ENCODE results near the gene PRKCB. TPM values are rescaled to one million over a fixed set of nuclear protein-coding genes. Genes with fewer than 3 reads are reported as not detected.

Gene PRKCB
- total RNA-seq, 1 donor from 2014 or later, result not detected

DNA sequence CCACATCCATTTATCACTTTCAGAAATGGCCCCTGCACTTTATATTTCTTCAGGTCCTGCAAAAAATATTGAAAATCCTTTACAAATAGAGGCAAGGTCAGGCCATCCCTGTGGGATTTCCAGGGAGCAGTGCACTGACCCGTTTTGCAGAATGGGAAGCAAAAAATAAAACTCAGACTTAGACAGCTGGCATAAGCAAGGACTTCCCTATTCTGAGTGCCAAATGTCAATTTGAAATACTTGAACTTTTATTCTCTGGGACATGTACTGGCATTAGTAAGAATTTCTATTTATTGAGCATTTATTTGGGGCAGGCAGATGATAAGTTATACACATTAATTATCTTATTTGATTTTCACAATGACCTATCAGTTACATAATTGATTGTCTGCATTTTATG is 32.4 kb downstream of the PRKCB start:
- Mint-ChIP-seq H3K27me3 (ENCODE audit: unreplicated experiment) (peaks cover 2% of the 10 kb centered on the region), H3K4me3 (ENCODE audit: unreplicated experiment) (no peak overlapping the region), H3K4me1 (ENCODE audit: unreplicated experiment) (no peaks in the 10 kb centered on the region), H3K9me3 (ENCODE audit: unreplicated experiment) (no peaks in the 10 kb centered on the region), H3K36me3 (ENCODE audit: unreplicated experiment) (no peaks in the 10 kb centered on the region), H3K27ac (ENCODE audit: unreplicated experiment) (no peak overlapping the region)
- no peak for DNase-seq (ENCODE audit: extremely low spot score, unreplicated experiment)
- TF ChIP-seq, protein P1, sequence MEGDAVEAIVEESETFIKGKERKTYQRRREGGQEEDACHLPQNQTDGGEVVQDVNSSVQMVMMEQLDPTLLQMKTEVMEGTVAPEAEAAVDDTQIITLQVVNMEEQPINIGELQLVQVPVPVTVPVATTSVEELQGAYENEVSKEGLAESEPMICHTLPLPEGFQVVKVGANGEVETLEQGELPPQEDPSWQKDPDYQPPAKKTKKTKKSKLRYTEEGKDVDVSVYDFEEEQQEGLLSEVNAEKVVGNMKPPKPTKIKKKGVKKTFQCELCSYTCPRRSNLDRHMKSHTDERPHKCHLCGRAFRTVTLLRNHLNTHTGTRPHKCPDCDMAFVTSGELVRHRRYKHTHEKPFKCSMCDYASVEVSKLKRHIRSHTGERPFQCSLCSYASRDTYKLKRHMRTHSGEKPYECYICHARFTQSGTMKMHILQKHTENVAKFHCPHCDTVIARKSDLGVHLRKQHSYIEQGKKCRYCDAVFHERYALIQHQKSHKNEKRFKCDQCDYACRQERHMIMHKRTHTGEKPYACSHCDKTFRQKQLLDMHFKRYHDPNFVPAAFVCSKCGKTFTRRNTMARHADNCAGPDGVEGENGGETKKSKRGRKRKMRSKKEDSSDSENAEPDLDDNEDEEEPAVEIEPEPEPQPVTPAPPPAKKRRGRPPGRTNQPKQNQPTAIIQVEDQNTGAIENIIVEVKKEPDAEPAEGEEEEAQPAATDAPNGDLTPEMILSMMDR (IDR thresholded peaks at IDR 0.05), result no peak

DNA sequence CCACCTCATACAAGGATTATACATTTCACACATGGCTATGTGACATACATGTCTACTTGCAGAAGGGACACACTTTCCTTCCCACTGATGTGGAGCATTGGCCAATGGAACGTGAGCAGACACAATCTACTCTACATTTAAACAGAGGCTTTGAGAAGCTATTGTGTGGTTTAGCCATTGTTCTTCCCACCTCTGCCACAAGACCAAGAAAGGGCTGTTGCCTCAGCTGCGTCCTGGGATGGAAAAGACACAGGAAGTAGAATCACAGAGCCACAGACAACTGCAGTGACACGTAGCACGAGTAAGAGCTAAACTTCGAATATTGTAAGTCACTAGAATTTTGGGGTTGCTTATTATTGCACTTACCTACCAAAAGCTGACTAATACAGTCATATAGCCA is 33.3 kb downstream of the PRKCB start:
- Mint-ChIP-seq H3K4me3 (ENCODE audit: unreplicated experiment) (no peak overlapping the region), H3K4me1 (ENCODE audit: unreplicated experiment) (no peaks in the 10 kb centered on the region), H3K27me3 (ENCODE audit: unreplicated experiment) (peaks cover 2% of the 10 kb centered on the region), H3K27ac (ENCODE audit: unreplicated experiment) (no peak overlapping the region), H3K9me3 (ENCODE audit: unreplicated experiment) (no peaks in the 10 kb centered on the region), H3K36me3 (ENCODE audit: unreplicated experiment) (no peaks in the 10 kb centered on the region)
- TF ChIP-seq, protein P1 (IDR thresholded peaks at IDR 0.05), result no peak
- no peak for DNase-seq (ENCODE audit: extremely low spot score, unreplicated experiment)

DNA sequence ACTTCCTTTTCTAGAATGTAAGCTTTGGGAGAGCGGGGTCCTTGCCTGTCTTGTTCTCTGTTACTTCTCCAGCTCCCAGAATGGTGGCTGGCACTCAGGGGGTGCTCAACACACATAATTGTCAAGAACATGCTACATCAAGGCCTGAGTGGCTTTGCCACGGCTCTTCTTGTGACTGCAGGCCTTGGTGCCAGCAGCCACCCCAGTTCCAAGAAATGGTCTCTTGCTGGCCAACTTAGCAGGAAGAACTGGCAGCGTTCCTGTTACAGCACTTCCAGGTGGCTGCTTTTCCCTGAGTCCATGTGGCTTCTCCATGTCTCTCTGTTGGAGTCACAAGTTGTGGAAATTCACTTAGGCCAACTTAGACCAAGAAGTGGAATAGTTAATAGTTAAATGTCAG is 36.1 kb downstream of the PRKCB start:
- Mint-ChIP-seq H3K27me3 (ENCODE audit: unreplicated experiment) (no peaks in the 10 kb centered on the region), H3K27ac (ENCODE audit: unreplicated experiment) (no peak overlapping the region), H3K4me3 (ENCODE audit: unreplicated experiment) (no peak overlapping the region), H3K4me1 (ENCODE audit: unreplicated experiment) (no peaks in the 10 kb centered on the region), H3K9me3 (ENCODE audit: unreplicated experiment) (no peaks in the 10 kb centered on the region), H3K36me3 (ENCODE audit: unreplicated experiment) (no peaks in the 10 kb centered on the region)
- DNase-seq (ENCODE audit: extremely low spot score, unreplicated experiment), result no peak
- TF ChIP-seq, protein P1 (IDR thresholded peaks at IDR 0.05), result no peak

GRCh38 chr16:23874613-23875294 is 39.0 kb downstream of the PRKCB start:
- TF ChIP-seq, protein P1 (IDR thresholded peaks at IDR 0.05), result no peak
- Mint-ChIP-seq H3K27me3 (ENCODE audit: unreplicated experiment) (no peaks in the 10 kb centered on the region), H3K9me3 (ENCODE audit: unreplicated experiment) (no peaks in the 10 kb centered on the region), H3K36me3 (ENCODE audit: unreplicated experiment) (no peaks in the 10 kb centered on the region), H3K27ac (ENCODE audit: unreplicated experiment) (no peak overlapping the region), H3K4me1 (ENCODE audit: unreplicated experiment) (no peaks in the 10 kb centered on the region), H3K4me3 (ENCODE audit: unreplicated experiment) (no peak overlapping the region)
- peak; percentile 6 for DNase-seq (ENCODE audit: extremely low spot score, unreplicated experiment)

DNA sequence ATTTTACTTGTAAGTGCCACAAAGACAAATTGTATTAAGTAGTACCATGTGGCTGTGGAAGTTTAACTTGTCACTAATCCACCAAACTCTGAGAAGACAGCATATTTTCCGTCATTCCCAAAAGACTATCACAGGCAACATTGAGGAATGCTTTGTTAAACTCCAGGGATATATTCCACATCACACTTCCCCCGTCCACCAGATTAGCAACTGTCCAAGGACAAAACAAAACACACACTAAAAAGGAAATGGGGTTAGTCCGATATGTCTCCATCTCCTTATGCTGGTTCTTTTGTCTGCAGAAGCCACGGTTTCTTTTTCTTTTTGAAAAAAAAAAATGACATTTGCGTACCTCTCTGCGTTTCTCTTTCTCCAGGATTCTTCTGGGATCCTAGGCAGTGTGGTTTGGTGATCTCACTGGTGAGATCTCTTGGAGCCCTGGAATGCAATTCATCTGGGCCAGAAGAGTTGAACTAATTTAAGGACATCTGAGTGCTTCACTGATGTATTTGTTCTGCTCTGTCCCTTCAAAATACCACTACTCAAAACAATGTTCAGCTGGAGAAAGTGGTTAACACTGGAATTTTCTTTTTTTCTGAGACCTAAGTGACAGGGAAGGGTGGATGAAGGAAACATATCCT is 40.6 kb downstream of the PRKCB start:
- H3K36me3 Mint-ChIP-seq (ENCODE audit: unreplicated experiment), result no peaks in the 10 kb centered on the region
- TF ChIP-seq, protein P1 (IDR thresholded peaks at IDR 0.05), result no peak
- no peaks in the 10 kb centered on the region for H3K4me1 Mint-ChIP-seq (ENCODE audit: unreplicated experiment)
- no peaks in the 10 kb centered on the region for H3K9me3 Mint-ChIP-seq (ENCODE audit: unreplicated experiment)
- H3K27me3 Mint-ChIP-seq (ENCODE audit: unreplicated experiment), result no peaks in the 10 kb centered on the region
- no peak overlapping the region for H3K27ac Mint-ChIP-seq (ENCODE audit: unreplicated experiment)
- no peak overlapping the region for H3K4me3 Mint-ChIP-seq (ENCODE audit: unreplicated experiment)
- peak; percentile 13 for DNase-seq (ENCODE audit: extremely low spot score, unreplicated experiment)
